Stimulated activated CD8-positive, alpha-beta memory T cell treated with anti-CD3 and anti-CD28 coated beads, Interleukin-7, amount 100 ng/mL, for 48 hours (primary cell): ENCODE results near the gene DIP2C.
A peak's percentile ranks its signal among the peaks of the same experiment; 100 is the strongest.
"Not testable (repeated sequence)": the region's sequence is repeated elsewhere in the genome, so short reads cannot be mapped to it uniquely, and the experiment has no call there.

Experiments used
- DNase-seq, 2 donors: peaks; one replicate each; pipeline ENCODE4 v3.0.0-alpha.2; 2020; ENCODE audit warnings: low read depth in 1 of 2; ENCODE audit errors: extremely low read depth in 1 of 2

Gene DIP2C

GRCh38 chr10:700183-700582 lies 10.7 kb upstream of the DIP2C start:
- not testable (repeated sequence) for DNase-seq

GRCh38 chr10:697097-697875 lies 7.8 kb upstream of the DIP2C start:
- no peak for DNase-seq

GRCh38 chr10:695396-695795 lies 5.9 kb upstream of the DIP2C start:
- DNase-seq = no peak

- DNase-seq = no peak
These were observed 4.0 kb upstream of the DIP2C start for GRCh38 chr10:693506-693905.

- no peak for DNase-seq
These were observed 3.3 kb upstream of the DIP2C start for GRCh38 chr10:692682-693351.

- no peak for DNase-seq
These were observed 1.7 kb upstream of the DIP2C start for GRCh38 chr10:691216-691615.

- peak in 1 of 2 donors; percentile 16 for DNase-seq
These were observed 1.1 kb upstream of the DIP2C start for GRCh38 chr10:690372-691161.

- no peak for DNase-seq
These were observed 382 bp downstream of the DIP2C start for GRCh38 chr10:689121-689451.

- DNase-seq = no peak
These were observed 952 bp downstream of the DIP2C start for GRCh38 chr10:688312-689120.

- DNase-seq = no peak
These were observed 1.7 kb downstream of the DIP2C start for GRCh38 chr10:687583-688311.

- DNase-seq = no peak
These were observed 3.1 kb downstream of the DIP2C start for GRCh38 chr10:686155-686931.

- DNase-seq = no peak
These were observed 3.9 kb downstream of the DIP2C start for GRCh38 chr10:685613-686012.

- no peak for DNase-seq
These were observed 5.9 kb downstream of the DIP2C start for GRCh38 chr10:683448-684071.

- no peak for DNase-seq
These were observed 6.5 kb downstream of the DIP2C start for GRCh38 chr10:682931-683447.

GRCh38 chr10:681670-682318 lies 7.7 kb downstream of the DIP2C start:
- DNase-seq = no peak

GRCh38 chr10:680745-681144 lies 8.7 kb downstream of the DIP2C start:
- DNase-seq = no peak

GRCh38 chr10:680146-680545 lies 9.3 kb downstream of the DIP2C start:
- DNase-seq = no peak

- no peak for DNase-seq
These were observed 9.9 kb downstream of the DIP2C start for GRCh38 chr10:679556-679955.
